Osteoblast (primary cell): Measurements from ENCODE around the gene NOPCHAP1. TPM values are rescaled to one million over a fixed set of nuclear protein-coding genes. Genes with fewer than 3 reads are reported as not detected.

Experiments
- DNase-seq: peaks from one replicate; pipeline ENCODE4 v3.0.0; 2011; ENCODE audit warnings: low spot score, mixed read lengths; ENCODE audit not compliant: insufficient read length; ENCODE audit errors: missing footprints
- H2AFZ ChIP-seq: 2 replicates; pipeline ENCODE4 v1.6.0; 2011; ENCODE audit warnings: mild to moderate bottlenecking, low read length
- H3K27ac ChIP-seq: 2 replicates; pipeline ENCODE4 v1.5.1; 2011; ENCODE audit warnings: mild to moderate bottlenecking, low read depth, low read length, moderate library complexity
- H3K27me3 ChIP-seq: 2 replicates; pipeline ENCODE4 v1.6.0; 2012; ENCODE audit warnings: mild to moderate bottlenecking, control low read depth, inconsistent platforms, low read length, moderate library complexity; ENCODE audit not compliant: insufficient read depth
- H3K36me3 ChIP-seq: 2 replicates; pipeline ENCODE4 v1.5.1; 2011; ENCODE audit warnings: mild to moderate bottlenecking, low read length, control low read depth, moderate library complexity; ENCODE audit not compliant: insufficient read depth
- H3K4me1 ChIP-seq: 2 replicates; pipeline ENCODE4 v1.5.1; 2011; ENCODE audit warnings: mild to moderate bottlenecking, low read length, control low read depth, moderate library complexity; ENCODE audit not compliant: insufficient read depth
- H3K4me2 ChIP-seq: 2 replicates; pipeline ENCODE4 v1.6.0; 2011; ENCODE audit warnings: mild to moderate bottlenecking, low read length; ENCODE audit not compliant: insufficient read depth
- H3K4me3 ChIP-seq: fragments of 200-600 bp; sonication (generic); 3 replicates; pipeline ENCODE4 v1.5.1; 2012; ENCODE audit warnings: mild to moderate bottlenecking, low read length, inconsistent platforms; ENCODE audit not compliant: insufficient read depth
- H3K79me2 ChIP-seq: 2 replicates; pipeline ENCODE4 v1.6.0; 2012; ENCODE audit warnings: mild to moderate bottlenecking, low read length, control low read depth, inconsistent platforms; ENCODE audit not compliant: insufficient read depth
- H3K9me3 ChIP-seq: 2 replicates; pipeline ENCODE4 v1.5.1; 2011; ENCODE audit warnings: low read depth, low read length, control low read depth
- H4K20me1 ChIP-seq: 2 replicates; pipeline ENCODE4 v1.6.0; 2012; ENCODE audit warnings: mild to moderate bottlenecking, low read length, control low read depth; ENCODE audit not compliant: insufficient read depth
- total RNA-seq: library from RNA; depleted of rRNA; stranded (reverse); fragments of >200 nt; gene quantifications from 2 replicates; pipeline ENCODE4 v1.2.3, GENCODE V29; 2012
- TF ChIP-seq, protein P1 (sequence below): IDR thresholded peaks from 2 replicates; pipeline ENCODE4 v1.5.1; 2011; ENCODE audit warnings: mild to moderate bottlenecking, low read depth, low read length, moderate library complexity; ENCODE audit errors: extremely low read depth

NOPCHAP1 gene
- total RNA-seq, 1 donor = 4.3 TPM

- DNase-seq = peak; percentile 36
- peaks cover 28% of the 10 kb centered on the region for H3K4me1 ChIP-seq
- no peak overlapping the region for H3K27ac ChIP-seq
- no peaks in the 10 kb centered on the region for H3K9me3 ChIP-seq
- H3K4me2 ChIP-seq = peak overlapping the region; percentile 93
- H3K79me2 ChIP-seq = no peaks in the 10 kb centered on the region
- H4K20me1 ChIP-seq = peaks cover 18% of the 10 kb centered on the region
- TF ChIP-seq, protein P1, sequence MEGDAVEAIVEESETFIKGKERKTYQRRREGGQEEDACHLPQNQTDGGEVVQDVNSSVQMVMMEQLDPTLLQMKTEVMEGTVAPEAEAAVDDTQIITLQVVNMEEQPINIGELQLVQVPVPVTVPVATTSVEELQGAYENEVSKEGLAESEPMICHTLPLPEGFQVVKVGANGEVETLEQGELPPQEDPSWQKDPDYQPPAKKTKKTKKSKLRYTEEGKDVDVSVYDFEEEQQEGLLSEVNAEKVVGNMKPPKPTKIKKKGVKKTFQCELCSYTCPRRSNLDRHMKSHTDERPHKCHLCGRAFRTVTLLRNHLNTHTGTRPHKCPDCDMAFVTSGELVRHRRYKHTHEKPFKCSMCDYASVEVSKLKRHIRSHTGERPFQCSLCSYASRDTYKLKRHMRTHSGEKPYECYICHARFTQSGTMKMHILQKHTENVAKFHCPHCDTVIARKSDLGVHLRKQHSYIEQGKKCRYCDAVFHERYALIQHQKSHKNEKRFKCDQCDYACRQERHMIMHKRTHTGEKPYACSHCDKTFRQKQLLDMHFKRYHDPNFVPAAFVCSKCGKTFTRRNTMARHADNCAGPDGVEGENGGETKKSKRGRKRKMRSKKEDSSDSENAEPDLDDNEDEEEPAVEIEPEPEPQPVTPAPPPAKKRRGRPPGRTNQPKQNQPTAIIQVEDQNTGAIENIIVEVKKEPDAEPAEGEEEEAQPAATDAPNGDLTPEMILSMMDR = no peak
- no peaks in the 10 kb centered on the region for H3K36me3 ChIP-seq
- H2AFZ ChIP-seq = peak overlapping the region; percentile 91
- no peaks in the 10 kb centered on the region for H3K27me3 ChIP-seq
- peak overlapping the region; percentile 89 for H3K4me3 ChIP-seq
These were observed 28.5 kb upstream of the NOPCHAP1 start for GRCh38 chr12:104957719-104958000.

- no peaks in the 10 kb centered on the region for H3K79me2 ChIP-seq
- H3K4me2 ChIP-seq = peak within 1 kb of the TSS; percentile 93
- DNase-seq = peak; percentile 98
- H3K27ac ChIP-seq = peak within 1 kb of the TSS; percentile 62
- peaks cover 2% of the 10 kb centered on the region for H3K27me3 ChIP-seq
- H4K20me1 ChIP-seq = peaks cover 13% of the 10 kb centered on the region
- peak within 1 kb of the TSS; percentile 89 for H3K4me3 ChIP-seq
- no peaks in the 10 kb centered on the region for H3K9me3 ChIP-seq
- no peaks in the 10 kb centered on the region for H3K36me3 ChIP-seq
- peaks cover 28% of the 10 kb centered on the region for H3K4me1 ChIP-seq
- TF ChIP-seq, protein P1 = no peak
- H2AFZ ChIP-seq = peak within 1 kb of the TSS; percentile 93
These were observed 27.9 kb upstream of the NOPCHAP1 start, which contains the start of gene SLC41A2 for GRCh38 chr12:104958001-104958804. TSS of gene SLC41A2 (minus strand) at chr12:104958290. CDS start at chr12:104928527, 29,763 bp downstream.

DNA sequence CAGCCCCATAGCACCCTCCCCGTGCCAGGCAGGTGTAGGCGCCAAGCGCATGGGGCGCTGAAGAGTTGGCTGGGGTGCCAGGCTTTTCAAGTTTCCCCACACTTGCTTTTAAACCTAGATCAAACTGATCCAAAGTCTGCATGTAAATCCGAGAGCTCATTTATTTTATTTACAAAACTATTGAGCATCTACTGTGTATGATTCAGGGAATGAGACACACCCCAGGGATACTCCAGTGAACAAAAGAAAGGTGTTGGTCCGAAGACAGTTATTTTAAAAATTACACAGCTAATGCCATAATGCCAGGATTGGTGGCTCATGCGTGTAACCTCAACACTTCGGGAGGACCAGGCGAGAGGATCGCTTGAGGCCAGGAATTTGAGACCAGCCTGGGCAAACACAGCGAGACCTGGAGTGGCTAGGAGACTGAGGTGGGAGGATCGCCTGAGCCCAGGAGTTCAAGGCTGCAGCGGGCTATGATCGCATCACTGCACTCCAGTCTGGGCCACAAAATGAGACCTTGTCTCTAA, 27.2 kb upstream of the NOPCHAP1 start:
- peaks cover 28% of the 10 kb centered on the region for H3K4me1 ChIP-seq
- H3K27ac ChIP-seq = peak overlapping the region; percentile 62
- TF ChIP-seq, protein P1 = no peak
- H4K20me1 ChIP-seq = peaks cover 11% of the 10 kb centered on the region
- no peaks in the 10 kb centered on the region for H3K79me2 ChIP-seq
- H3K4me2 ChIP-seq = peak overlapping the region; percentile 93
- H3K9me3 ChIP-seq = no peaks in the 10 kb centered on the region
- peaks cover 8% of the 10 kb centered on the region for H3K27me3 ChIP-seq
- H2AFZ ChIP-seq = peak overlapping the region; percentile 93
- peak; percentile 57 for DNase-seq
- H3K4me3 ChIP-seq = peak overlapping the region; percentile 89
- H3K36me3 ChIP-seq = no peaks in the 10 kb centered on the region

DNA sequence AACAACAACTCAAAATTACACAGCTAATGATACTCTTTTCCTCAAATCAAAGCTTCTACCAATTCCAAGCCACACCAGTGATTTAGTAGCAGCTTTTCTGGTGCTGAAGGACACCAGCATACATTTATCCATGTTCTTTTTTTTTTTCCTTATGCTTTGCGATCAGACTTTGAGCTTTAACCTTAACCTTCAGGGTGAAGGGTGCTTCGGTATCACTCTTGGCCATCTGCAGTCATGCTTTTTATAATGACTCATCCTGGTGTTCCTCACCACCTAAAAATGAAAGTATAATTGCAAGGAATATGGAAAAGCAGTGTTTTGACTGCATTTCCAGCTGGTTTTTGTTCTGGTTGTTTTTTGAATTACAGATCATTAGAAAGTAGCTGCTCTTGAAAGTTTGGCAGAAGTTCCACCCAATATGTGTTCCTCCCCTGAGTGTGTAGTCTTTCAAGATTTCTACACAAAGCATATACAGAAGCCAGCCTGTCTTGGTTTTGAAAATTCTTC, 26.7 kb upstream of the NOPCHAP1 start:
- TF ChIP-seq, protein P1 = no peak

More for the DNA sequence above, 26.7 kb upstream of the NOPCHAP1 start:
- H3K27me3 ChIP-seq = peaks cover 13% of the 10 kb centered on the region
- peak overlapping the region; percentile 89 for H3K4me3 ChIP-seq
- DNase-seq = peak; percentile 83
- H3K4me1 ChIP-seq = peaks cover 28% of the 10 kb centered on the region
- peaks cover 11% of the 10 kb centered on the region for H4K20me1 ChIP-seq
- H3K36me3 ChIP-seq = no peaks in the 10 kb centered on the region
- H3K4me2 ChIP-seq = peak overlapping the region; percentile 93
- H3K27ac ChIP-seq = peak overlapping the region; percentile 62
- peak overlapping the region; percentile 93 for H2AFZ ChIP-seq
- H3K79me2 ChIP-seq = no peaks in the 10 kb centered on the region
- H3K9me3 ChIP-seq = no peaks in the 10 kb centered on the region
